K562 (cell line): ENCODE measurements around the gene MCM6. TPM values are rescaled to one million over a fixed set of nuclear protein-coding genes. Genes with fewer than 3 reads are reported as not detected.

ENCODE experiments used
- CAMTA2 ChIP-seq: fragments of 250-450 bp; sonication (Bioruptor Pico); conservative IDR thresholded peaks from 2 replicates; pipeline ENCODE4 v1.5.1; 2022
- FOXK2 ChIP-seq, 2 experiments: fragments of 450-650 bp; IDR thresholded peaks in 1 of 2; conservative IDR thresholded peaks in 1 of 2; 2 replicates each; pipeline ENCODE4 v1.6.1; 2016; ENCODE audit warnings: low read depth in 2 of 2, mild to moderate bottlenecking in 1 of 2
- GATAD2A ChIP-seq: fragments of 450-650 bp; IDR thresholded peaks from 2 replicates; pipeline ENCODE4 v1.6.1; 2017
- IFI16 ChIP-seq: fragments of 250-450 bp; sonication (Bioruptor Pico); IDR thresholded peaks from 2 replicates; pipeline ENCODE4 v2.1.2; 2022; ENCODE audit warnings: mild to moderate bottlenecking, inconsistent platforms
- KDM1A ChIP-seq, 2 experiments: fragments of 450-650 bp; IDR thresholded peaks; 2 replicates each; pipeline ENCODE4 v1.6.1; 2016; ENCODE audit warnings: mild to moderate bottlenecking in 2 of 2
- NCOA1 ChIP-seq: fragments of 450-650 bp; IDR thresholded peaks from 2 replicates; pipeline ENCODE4 v1.6.1; 2016; ENCODE audit warnings: low read depth
- PTRF ChIP-seq: fragments of 450-650 bp; IDR thresholded peaks from 2 replicates; pipeline ENCODE4 v1.6.1; 2016; ENCODE audit warnings: mild to moderate bottlenecking, missing genetic modification characterization, missing compliant biosample characterization
- SETDB1 ChIP-seq: IDR thresholded peaks from one replicate; pipeline ENCODE4 v1.6.1; 2012; ENCODE audit warnings: low read length, control low read depth, inconsistent platforms
- SMARCE1 ChIP-seq: fragments of 450-650 bp; IDR thresholded peaks from 2 replicates; pipeline ENCODE4 v1.7.1; 2016; ENCODE audit warnings: mild to moderate bottlenecking
- SRSF3 ChIP-seq: fragments of 200-400 bp; formaldehyde crosslinking; IDR thresholded peaks from 2 replicates; pipeline ENCODE4 v1.6.1; 2016; ENCODE audit warnings: mild to moderate bottlenecking, low read length, moderate library complexity; ENCODE audit not compliant: insufficient read depth
- TAF15 ChIP-seq: fragments of 200-400 bp; formaldehyde crosslinking; IDR thresholded peaks from 2 replicates; pipeline ENCODE4 v1.6.1; 2017; ENCODE audit warnings: mild to moderate bottlenecking, low read depth, low read length, moderate library complexity
- TBP ChIP-seq: optimal IDR thresholded peaks from 2 replicates; pipeline ENCODE3; 2011; ENCODE audit warnings: low read depth, low read length, improper control_type of control experiment
- polyA plus RNA-seq, 8 experiments: library from polyadenylated mRNA; depleted of rRNA in 4 of 8; stranded (reverse) in 5 of 8; unstranded in 3 of 8; fragments of >200 nt; fragmentation: Nextera tagmentation in 2 of 8; fragmentation: Illumina TruSeq in 1 of 8; extraction: Ambion mirVana in 2 of 8; extraction: Trizol in 1 of 8; gene quantifications; 2 replicates each; pipeline versions ENCODE4 v1.2.1 to v1.2.3, GENCODE V29; 2011 to 2014; ENCODE audit warnings: inconsistent platforms in 1 of 8, missing spikeins in 1 of 8
- total RNA-seq, 7 experiments: library from RNA; depleted of rRNA in 6 of 7; stranded (reverse); fragments of >200 nt in 6 of 7; fragmentation: Illumina TruSeq in 2 of 7; extraction: Trizol in 2 of 7; gene quantifications; 2 replicates each; pipeline versions ENCODE4 v1.2.1 to v1.2.3, GENCODE V29; 2011 to 2021; ENCODE audit warnings: low replicate concordance in 1 of 7
- TF ChIP-seq, protein P1 (sequence below), 2 experiments: fragments of 200-800 bp in 1 of 2; sonication (Bioruptor generic) in 1 of 2; sonication (generic) in 1 of 2; formaldehyde crosslinking in 1 of 2; IDR thresholded peaks in 1 of 2; conservative IDR thresholded peaks in 1 of 2; 2 replicates each; pipeline versions ENCODE4 v1.5.0 to v1.6.1; 2016 to 2020; ENCODE audit warnings: missing compliant biosample characterization in 1 of 2, missing genetic modification characterization in 1 of 2, missing genetic modification reagents in 1 of 2
- TF ChIP-seq, protein P2 (sequence below): fragments of 250-450 bp; sonication (Bioruptor Pico); IDR thresholded peaks from 2 replicates; pipeline ENCODE4 v1.6.1; 2021; ENCODE audit warnings: mild to moderate bottlenecking
- TF ChIP-seq, protein P3 (sequence below): sonication (generic); formaldehyde crosslinking; IDR thresholded peaks from 2 replicates; pipeline ENCODE4 v1.8.1; 2023; ENCODE audit warnings: mild to moderate bottlenecking, missing genetic modification reagents
- TF ChIP-seq, protein P4 (sequence below), 2 experiments: fragments of 150-350 bp in 1 of 2; IDR thresholded peaks; 2 replicates each; pipeline ENCODE4 v1.6.1; 2012 to 2016; ENCODE audit warnings: low read depth in 2 of 2, low read length in 2 of 2, mild to moderate bottlenecking in 1 of 2, moderate library complexity in 1 of 2
- TF ChIP-seq, protein P5 (sequence below), 2 experiments: fragments of 450-650 bp; IDR thresholded peaks; 2 replicates each; pipeline ENCODE4 v1.6.1; 2018; ENCODE audit warnings: mild to moderate bottlenecking in 2 of 2, low read depth in 1 of 2; ENCODE audit not compliant: partially characterized antibody in 2 of 2

MCM6 gene
- total and polyA plus RNA-seq, 9 of the 15 experiments (the other 6 are each of a cell fraction or from before 2014, with no cell fraction given): 42.6 to 133 (median 82.4) TPM

DNA sequence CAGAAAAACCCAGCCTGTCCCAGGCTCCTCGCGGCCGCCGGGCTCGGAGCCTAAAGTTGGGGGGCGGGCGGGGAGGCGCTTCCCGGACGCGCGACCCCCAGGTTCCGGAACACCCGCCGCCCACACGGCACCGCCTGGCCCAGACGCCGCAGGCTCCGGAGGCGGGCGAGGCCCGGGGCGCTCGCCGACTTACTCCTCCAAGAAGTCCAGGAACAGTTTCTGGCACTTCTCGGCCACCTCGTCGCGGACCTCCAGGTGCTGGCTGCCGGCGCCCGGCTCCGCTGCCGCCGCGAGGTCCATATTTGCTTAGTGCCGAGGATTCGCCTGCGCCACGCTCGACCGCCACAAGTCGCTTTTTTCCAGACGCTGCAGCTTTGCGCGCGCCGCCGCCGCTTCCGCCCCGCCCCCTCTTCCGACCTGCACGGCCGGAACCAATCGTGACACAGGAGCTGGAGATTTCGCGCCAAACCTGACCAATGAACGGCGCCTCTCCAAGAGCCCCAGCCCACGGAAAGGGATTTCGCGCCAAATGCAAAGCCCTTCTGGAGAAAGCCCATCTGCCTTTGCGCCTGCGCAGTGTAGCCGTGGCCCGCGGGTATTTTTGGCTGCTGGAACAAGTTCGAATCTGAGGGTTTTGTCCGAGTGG, at the start of gene MCM6 (continued):
- TF ChIP-seq, protein P1, sequence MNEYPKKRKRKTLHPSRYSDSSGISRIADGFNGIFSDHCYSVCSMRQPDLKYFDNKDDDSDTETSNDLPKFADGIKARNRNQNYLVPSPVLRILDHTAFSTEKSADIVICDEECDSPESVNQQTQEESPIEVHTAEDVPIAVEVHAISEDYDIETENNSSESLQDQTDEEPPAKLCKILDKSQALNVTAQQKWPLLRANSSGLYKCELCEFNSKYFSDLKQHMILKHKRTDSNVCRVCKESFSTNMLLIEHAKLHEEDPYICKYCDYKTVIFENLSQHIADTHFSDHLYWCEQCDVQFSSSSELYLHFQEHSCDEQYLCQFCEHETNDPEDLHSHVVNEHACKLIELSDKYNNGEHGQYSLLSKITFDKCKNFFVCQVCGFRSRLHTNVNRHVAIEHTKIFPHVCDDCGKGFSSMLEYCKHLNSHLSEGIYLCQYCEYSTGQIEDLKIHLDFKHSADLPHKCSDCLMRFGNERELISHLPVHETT (CRISPR knock-in tag; conservative IDR thresholded peaks at IDR 0.05 in 1 of 2, IDR thresholded peaks at IDR 0.05 in 1 of 2): no peak
- TF ChIP-seq NCOA1 (no peak), IFI16 (no peak), KDM1A (IDR thresholded peaks at IDR 0.05) (no peak), FOXK2 (conservative IDR thresholded peaks at IDR 0.05 in 1 of 2, IDR thresholded peaks at IDR 0.05 in 1 of 2; ENCODE audit: low read depth in 2 of 2) (peak in 1 of 2 experiments; percentile 46; a peak in 2 of 4 replicates), PTRF (tag) (no peak), TAF15 (no peak), GATAD2A (no peak), CAMTA2 (CRISPR knock-in tag) (no peak), SETDB1 (no peak), TBP (peak; percentile 76), SMARCE1 (no peak), SRSF3 (no peak)
- TF ChIP-seq, protein P2, sequence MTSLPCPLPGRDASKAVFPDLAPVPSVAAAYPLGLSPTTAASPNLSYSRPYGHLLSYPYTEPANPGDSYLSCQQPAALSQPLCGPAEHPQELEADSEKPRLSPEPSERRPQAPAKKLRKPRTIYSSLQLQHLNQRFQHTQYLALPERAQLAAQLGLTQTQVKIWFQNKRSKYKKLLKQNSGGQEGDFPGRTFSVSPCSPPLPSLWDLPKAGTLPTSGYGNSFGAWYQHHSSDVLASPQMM (CRISPR knock-in tag): no peak
- TF ChIP-seq, protein P3, sequence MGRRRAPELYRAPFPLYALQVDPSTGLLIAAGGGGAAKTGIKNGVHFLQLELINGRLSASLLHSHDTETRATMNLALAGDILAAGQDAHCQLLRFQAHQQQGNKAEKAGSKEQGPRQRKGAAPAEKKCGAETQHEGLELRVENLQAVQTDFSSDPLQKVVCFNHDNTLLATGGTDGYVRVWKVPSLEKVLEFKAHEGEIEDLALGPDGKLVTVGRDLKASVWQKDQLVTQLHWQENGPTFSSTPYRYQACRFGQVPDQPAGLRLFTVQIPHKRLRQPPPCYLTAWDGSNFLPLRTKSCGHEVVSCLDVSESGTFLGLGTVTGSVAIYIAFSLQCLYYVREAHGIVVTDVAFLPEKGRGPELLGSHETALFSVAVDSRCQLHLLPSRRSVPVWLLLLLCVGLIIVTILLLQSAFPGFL (CRISPR knock-in tag): no peak
- TF ChIP-seq, protein P4, sequence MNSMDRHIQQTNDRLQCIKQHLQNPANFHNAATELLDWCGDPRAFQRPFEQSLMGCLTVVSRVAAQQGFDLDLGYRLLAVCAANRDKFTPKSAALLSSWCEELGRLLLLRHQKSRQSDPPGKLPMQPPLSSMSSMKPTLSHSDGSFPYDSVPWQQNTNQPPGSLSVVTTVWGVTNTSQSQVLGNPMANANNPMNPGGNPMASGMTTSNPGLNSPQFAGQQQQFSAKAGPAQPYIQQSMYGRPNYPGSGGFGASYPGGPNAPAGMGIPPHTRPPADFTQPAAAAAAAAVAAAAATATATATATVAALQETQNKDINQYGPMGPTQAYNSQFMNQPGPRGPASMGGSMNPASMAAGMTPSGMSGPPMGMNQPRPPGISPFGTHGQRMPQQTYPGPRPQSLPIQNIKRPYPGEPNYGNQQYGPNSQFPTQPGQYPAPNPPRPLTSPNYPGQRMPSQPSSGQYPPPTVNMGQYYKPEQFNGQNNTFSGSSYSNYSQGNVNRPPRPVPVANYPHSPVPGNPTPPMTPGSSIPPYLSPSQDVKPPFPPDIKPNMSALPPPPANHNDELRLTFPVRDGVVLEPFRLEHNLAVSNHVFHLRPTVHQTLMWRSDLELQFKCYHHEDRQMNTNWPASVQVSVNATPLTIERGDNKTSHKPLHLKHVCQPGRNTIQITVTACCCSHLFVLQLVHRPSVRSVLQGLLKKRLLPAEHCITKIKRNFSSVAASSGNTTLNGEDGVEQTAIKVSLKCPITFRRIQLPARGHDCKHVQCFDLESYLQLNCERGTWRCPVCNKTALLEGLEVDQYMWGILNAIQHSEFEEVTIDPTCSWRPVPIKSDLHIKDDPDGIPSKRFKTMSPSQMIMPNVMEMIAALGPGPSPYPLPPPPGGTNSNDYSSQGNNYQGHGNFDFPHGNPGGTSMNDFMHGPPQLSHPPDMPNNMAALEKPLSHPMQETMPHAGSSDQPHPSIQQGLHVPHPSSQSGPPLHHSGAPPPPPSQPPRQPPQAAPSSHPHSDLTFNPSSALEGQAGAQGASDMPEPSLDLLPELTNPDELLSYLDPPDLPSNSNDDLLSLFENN (IDR thresholded peaks at IDR 0.05; ENCODE audit: low read depth in 2 of 2, low read length in 2 of 2): no peak
- TF ChIP-seq, protein P5, sequence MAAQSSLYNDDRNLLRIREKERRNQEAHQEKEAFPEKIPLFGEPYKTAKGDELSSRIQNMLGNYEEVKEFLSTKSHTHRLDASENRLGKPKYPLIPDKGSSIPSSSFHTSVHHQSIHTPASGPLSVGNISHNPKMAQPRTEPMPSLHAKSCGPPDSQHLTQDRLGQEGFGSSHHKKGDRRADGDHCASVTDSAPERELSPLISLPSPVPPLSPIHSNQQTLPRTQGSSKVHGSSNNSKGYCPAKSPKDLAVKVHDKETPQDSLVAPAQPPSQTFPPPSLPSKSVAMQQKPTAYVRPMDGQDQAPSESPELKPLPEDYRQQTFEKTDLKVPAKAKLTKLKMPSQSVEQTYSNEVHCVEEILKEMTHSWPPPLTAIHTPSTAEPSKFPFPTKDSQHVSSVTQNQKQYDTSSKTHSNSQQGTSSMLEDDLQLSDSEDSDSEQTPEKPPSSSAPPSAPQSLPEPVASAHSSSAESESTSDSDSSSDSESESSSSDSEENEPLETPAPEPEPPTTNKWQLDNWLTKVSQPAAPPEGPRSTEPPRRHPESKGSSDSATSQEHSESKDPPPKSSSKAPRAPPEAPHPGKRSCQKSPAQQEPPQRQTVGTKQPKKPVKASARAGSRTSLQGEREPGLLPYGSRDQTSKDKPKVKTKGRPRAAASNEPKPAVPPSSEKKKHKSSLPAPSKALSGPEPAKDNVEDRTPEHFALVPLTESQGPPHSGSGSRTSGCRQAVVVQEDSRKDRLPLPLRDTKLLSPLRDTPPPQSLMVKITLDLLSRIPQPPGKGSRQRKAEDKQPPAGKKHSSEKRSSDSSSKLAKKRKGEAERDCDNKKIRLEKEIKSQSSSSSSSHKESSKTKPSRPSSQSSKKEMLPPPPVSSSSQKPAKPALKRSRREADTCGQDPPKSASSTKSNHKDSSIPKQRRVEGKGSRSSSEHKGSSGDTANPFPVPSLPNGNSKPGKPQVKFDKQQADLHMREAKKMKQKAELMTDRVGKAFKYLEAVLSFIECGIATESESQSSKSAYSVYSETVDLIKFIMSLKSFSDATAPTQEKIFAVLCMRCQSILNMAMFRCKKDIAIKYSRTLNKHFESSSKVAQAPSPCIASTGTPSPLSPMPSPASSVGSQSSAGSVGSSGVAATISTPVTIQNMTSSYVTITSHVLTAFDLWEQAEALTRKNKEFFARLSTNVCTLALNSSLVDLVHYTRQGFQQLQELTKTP (IDR thresholded peaks at IDR 0.05; ENCODE audit: low read depth in 1 of 2, partially characterized antibody in 2 of 2): no peak
